Thoracic aorta (tissue), 2 donors: ENCODE measurements around the gene GAMT. TPM values are rescaled to one million over a fixed set of nuclear protein-coding genes. Genes with fewer than 3 reads are reported as not detected.
A peak's percentile ranks its signal among the peaks of the same experiment; 100 is the strongest.

Source experiments
- ATAC-seq: fragments of 150-250 bp; one replicate; pipeline ENCODE4 v1.8.0; 2017; ENCODE audit warnings: low read depth; ENCODE audit not compliant: insufficient number of reproducible peaks, low FRiP score
- DNase-seq: peaks from one replicate; pipeline ENCODE4 v3.0.0-alpha.2; 2020; ENCODE audit warnings: low spot score
- H3K27ac ChIP-seq, 2 donors: fragments of 200-600 bp; sonication (generic); 1 replicate in 1 of 2; 2 replicates in 1 of 2; pipeline ENCODE4 v1.5.1; 2016; ENCODE audit warnings: mild to moderate bottlenecking in 2 of 2, moderate library complexity in 2 of 2
- H3K27me3 ChIP-seq: fragments of 200-600 bp; sonication (generic); replicated peaks from 2 replicates; pipeline ENCODE4 v1.6.0; 2016; ENCODE audit warnings: mild to moderate bottlenecking; ENCODE audit not compliant: insufficient read depth
- H3K36me3 ChIP-seq: fragments of 200-600 bp; sonication (generic); one replicate; pipeline ENCODE4 v1.5.1; 2016
- H3K4me1 ChIP-seq, 2 donors: fragments of 200-600 bp; sonication (generic); 1 replicate in 1 of 2; 2 replicates in 1 of 2; pipeline versions ENCODE4 v1.5.1 to v1.6.0; 2016; ENCODE audit warnings: low read depth in 2 of 2, mild to moderate bottlenecking in 1 of 2; ENCODE audit not compliant: control insufficient read depth in 1 of 2
- H3K4me3 ChIP-seq: fragments of 200-600 bp; sonication (generic); 2 replicates; pipeline ENCODE4 v1.5.1; 2016; ENCODE audit warnings: mild to moderate bottlenecking
- H3K9me3 ChIP-seq: fragments of 200-600 bp; sonication (generic); 2 replicates; pipeline ENCODE4 v1.5.1; 2016
- CTCF ChIP-seq: fragments of 200-600 bp; sonication (generic); IDR thresholded peaks from one replicate; pipeline ENCODE4 v1.5.1; 2019; ENCODE audit warnings: antibody characterized with exemption
- total RNA-seq, 2 donors: library from RNA; depleted of rRNA; stranded (reverse); fragments of >200 nt; gene quantifications; one replicate each; pipeline versions ENCODE4 v1.1.0 to v1.2.3, GENCODE V29; 2016

The GAMT gene
- total RNA-seq, 2 donors from 2014 or later = 27.6 to 55.1 TPM

- DNase-seq (no peak), ATAC-seq (no peak)
- peaks cover 10 to 23% of the 10 kb centered on the region in 2 donors for H3K4me1 ChIP-seq
- peaks cover 8% of the 10 kb centered on the region for H3K36me3 ChIP-seq
- peak overlapping the region in 1 of 2 donors; percentile 22 for H3K27ac ChIP-seq
- H3K27me3 ChIP-seq = peaks cover 17% of the 10 kb centered on the region
- H3K9me3 ChIP-seq = no peaks in the 10 kb centered on the region
- H3K4me3 ChIP-seq = no peak overlapping the region
- TF ChIP-seq CTCF = no peak
Measured at GRCh38 chr19:1446713-1447481, 45.6 kb upstream of the GAMT start.

DNA sequence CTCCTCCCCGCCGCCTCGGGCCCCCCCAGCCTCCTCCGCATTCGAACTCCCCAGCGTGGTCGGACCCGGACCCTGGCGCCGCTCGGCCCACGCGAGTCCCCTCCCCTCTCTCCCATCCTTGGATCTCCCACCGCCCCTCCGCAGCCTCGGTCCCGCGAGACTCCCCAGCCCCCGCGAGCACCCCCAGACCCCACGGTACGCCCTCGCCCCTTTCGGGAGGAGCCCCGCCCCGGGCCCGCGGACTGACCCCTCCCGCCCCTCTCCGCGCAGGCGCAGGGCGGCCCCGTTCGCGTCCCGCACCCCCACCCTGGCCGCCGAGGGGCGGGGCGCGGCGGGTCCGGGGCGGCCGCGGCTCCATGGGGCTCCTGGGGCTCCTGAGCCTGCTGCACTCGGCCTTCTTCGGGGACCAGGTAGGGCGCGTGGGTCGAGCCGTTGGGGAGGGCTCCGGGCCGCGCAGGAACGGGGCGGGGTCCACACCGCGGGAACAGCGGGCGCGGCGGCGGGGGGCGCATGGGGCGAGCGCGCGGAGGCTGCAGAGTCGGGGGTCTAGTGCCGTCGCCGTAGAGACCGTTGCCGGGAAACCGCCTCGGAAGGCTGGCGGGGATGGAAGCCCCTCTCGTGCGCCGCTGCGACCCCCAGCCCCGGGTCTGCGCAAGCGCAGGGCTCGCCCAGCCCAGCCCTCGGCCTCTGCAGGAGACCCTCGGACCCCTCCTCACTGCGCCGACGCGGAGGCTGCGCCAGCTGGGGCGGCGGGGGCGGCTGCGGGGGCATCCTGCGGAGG is 44.8 kb upstream of the GAMT start:
- H3K9me3 ChIP-seq = no peaks in the 10 kb centered on the region
- H3K4me1 ChIP-seq = peaks cover 10 to 23% of the 10 kb centered on the region in 2 donors
- H3K27me3 ChIP-seq = peaks cover 17% of the 10 kb centered on the region
- H3K4me3 ChIP-seq = peak overlapping the region; percentile 68
- H3K27ac ChIP-seq = peak overlapping the region in 1 of 2 donors; percentile 22
- ATAC-seq = no peak
- peaks cover 15% of the 10 kb centered on the region for H3K36me3 ChIP-seq
- no peak for TF ChIP-seq CTCF
- no peak for DNase-seq

DNA sequence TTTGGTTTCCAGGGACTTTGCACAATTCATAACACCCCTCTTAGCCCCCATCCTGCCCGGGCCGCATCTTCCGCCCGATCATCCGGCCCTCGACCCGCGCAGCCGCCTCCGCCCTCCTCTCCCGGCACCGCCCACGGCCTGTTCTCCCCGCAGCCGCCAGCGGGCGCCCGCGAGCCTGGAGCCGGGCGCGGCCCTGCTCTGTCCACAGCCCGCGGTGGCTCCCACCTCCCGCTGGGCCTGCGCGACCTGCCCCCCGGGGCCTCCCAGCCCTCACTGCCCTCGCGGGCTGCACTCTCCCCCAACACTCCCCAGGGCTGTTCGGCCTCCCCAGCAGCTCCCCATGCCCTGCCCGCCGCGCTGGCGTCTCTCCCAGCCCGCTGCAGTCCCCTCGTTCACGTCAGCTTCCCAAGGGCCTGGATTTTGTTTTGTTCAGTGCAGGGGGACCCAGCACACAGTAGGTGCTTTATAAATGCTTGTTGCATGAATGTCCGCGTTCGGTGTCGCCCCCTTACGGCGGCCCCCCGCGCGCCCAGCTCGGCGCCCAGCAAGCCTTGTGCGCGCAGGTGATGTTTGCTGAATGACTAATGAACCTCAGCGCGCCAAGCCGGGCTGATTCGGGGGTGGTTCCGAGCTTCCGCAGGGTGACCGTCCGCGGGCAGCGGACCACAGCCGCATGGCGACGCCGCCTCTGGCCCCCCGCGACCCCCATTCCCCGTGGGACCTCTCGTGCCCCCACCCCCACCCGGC is 44.0 kb upstream of the GAMT start:
- Histone ChIP-seq H3K4me3 (peak overlapping the region; percentile 68), H3K27ac (no peak overlapping the region), H3K4me1 (peaks cover 10 to 25% of the 10 kb centered on the region in 2 donors), H3K36me3 (peaks cover 23% of the 10 kb centered on the region), H3K27me3 (peaks cover 9% of the 10 kb centered on the region), H3K9me3 (no peaks in the 10 kb centered on the region)
- peak; percentile 87 for TF ChIP-seq CTCF
- ATAC-seq (peak; percentile 49), DNase-seq (no peak)

- peaks cover 22 to 43% of the 10 kb centered on the region in 2 donors for H3K4me1 ChIP-seq
- no peaks in the 10 kb centered on the region for H3K9me3 ChIP-seq
- ATAC-seq = no peak
- DNase-seq = no peak
- TF ChIP-seq CTCF = no peak
- H3K36me3 ChIP-seq = peaks cover 28% of the 10 kb centered on the region
- H3K27me3 ChIP-seq = no peaks in the 10 kb centered on the region
- H3K27ac ChIP-seq = no peak overlapping the region
- no peak overlapping the region for H3K4me3 ChIP-seq
Measured at GRCh38 chr19:1441677-1442438, 40.5 kb upstream of the GAMT start.
